ENCODE results near the gene KDM8.

KDM8 gene

DNA sequence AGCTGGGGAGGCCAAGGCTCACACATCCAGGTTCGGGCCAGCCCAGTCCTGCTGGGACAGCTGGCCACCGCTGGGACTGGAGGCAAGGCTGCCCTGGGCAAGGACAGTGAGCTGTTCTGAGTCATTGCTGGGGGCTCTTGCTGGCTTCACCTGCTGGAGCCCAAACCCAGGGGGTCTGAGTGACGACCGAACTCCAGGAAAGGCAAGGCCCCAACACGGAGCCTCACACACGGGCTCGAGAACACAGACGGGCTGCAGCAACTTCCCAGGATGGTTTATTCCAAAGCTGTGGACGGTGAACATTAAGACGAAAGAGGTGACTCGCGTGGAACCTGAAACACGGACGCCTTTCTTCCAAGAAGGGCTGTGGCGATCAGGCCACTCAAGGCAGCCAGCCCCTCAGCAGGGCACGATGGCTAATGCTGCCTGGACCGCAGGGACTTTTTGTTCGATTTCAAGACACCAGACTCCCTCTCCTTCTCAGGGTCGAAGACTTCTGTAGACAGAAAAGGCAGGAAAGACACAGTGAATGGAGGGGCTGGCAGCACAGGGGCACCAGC, 21.5 kb downstream of the KDM8 start:
- DNase-seq (ENCODE audit: low read depth) = no peak
- H3K4me3 ChIP-seq (ENCODE audit: low read length) = no peak overlapping the region
- TF ChIP-seq, protein P1, sequence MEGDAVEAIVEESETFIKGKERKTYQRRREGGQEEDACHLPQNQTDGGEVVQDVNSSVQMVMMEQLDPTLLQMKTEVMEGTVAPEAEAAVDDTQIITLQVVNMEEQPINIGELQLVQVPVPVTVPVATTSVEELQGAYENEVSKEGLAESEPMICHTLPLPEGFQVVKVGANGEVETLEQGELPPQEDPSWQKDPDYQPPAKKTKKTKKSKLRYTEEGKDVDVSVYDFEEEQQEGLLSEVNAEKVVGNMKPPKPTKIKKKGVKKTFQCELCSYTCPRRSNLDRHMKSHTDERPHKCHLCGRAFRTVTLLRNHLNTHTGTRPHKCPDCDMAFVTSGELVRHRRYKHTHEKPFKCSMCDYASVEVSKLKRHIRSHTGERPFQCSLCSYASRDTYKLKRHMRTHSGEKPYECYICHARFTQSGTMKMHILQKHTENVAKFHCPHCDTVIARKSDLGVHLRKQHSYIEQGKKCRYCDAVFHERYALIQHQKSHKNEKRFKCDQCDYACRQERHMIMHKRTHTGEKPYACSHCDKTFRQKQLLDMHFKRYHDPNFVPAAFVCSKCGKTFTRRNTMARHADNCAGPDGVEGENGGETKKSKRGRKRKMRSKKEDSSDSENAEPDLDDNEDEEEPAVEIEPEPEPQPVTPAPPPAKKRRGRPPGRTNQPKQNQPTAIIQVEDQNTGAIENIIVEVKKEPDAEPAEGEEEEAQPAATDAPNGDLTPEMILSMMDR (IDR thresholded peaks at IDR 0.05; ENCODE audit: insufficient read depth, low read depth, low read length, missing control alignments) = no peak

DNA sequence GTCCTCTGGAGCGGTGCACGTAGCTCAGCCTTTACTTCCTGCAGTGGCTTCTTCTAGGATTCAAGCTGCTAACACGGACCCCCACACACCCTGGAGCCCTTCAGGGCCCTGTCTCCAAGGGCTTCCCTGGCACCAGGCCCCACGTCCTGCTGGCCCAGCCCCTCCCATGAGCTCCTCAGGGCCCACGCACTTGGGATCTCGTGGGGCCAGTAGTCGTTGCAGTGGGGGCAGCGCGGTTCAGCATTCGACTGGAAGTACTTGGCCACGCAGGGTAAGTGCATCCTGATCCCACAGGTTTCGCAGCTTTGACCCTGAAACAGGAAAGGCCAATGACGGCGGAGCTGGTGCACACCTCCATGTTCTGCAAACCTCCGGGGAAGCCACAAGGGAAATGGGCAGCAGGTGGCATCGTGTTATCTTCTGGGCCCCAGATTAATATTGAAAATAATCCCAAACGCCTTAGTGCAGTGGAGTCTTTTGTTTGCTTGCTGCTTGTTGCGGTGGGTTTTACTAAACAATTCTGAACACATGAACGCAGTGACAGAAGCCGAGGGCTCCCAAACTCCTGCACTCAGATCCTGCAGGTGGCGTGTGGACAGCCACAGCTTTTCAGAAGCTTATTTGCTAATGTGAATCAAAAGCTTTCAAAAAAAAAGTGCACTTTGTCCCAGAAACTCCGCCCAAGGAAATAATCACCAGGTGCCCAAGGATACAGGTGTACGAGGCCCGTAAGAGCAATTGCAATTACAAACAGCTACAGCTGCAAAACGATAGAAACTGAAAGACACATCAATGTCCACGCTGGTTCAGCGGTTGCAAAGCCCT, 22.4 kb downstream of the KDM8 start:
- no peak for DNase-seq (ENCODE audit: low read depth)
- no peak overlapping the region for H3K4me3 ChIP-seq (ENCODE audit: low read length)
- TF ChIP-seq, protein P1 (IDR thresholded peaks at IDR 0.05; ENCODE audit: insufficient read depth, low read depth, low read length, missing control alignments) = no peak

DNA sequence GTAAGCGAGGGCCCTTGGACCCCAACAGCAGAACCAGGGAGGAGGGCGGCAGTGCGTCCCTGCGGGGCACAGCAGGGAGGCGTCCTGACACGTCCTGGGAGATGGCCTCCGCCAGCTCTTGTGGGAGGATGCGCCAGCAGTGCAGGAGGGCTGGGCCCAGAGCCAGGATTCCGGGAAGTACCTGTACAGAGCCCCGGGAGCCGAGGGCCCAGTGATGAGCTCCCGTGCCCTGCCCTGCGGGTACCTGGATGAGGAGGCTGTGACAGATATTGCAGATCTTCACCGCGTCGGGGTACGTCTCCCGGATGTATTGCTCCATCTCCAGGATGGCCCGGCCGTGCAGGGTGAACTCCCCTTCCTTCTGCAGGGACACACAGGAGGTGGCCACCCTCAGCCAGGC, 23.1 kb downstream of the KDM8 start:
- peak; percentile 69 for DNase-seq (ENCODE audit: low read depth)
- no peak overlapping the region for H3K4me3 ChIP-seq (ENCODE audit: low read length)
- TF ChIP-seq, protein P1 (IDR thresholded peaks at IDR 0.05; ENCODE audit: insufficient read depth, low read depth, low read length, missing control alignments) = no peak

DNA sequence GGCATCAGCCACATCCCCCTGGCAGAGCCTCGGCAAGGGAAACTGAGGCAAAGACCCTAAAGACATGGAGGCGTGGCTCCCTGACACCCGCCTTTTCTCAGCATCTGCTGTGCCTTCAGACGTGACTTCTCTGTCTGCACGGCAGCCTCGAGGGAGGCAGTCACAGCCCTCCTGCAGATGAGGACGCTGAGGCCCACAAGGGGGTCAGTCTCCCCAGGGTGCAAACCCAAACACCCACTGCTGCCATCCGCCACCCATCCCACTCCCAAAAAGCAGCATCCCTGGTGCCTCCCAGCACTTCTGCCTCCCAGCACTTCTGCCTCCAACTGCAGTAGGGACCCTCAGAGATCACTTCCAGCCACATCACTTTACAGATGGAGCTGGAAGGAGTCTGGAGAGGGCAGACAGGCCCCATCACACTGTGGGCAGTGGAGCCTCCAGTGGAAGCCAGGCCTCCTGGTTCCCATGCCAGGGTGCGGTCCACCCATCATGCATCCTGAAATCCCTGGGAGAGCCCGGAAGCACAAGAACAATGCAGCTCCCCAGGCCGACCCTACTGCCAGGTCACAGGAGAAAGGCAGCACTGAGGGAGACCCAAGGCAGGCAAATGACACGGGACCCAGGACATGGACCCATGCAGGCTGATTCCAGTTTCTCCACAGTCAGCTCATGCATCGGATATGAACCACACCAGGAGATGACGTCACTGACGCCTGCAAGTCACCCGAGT, 23.8 kb downstream of the KDM8 start:
- DNase-seq (ENCODE audit: low read depth) = no peak
- no peak overlapping the region for H3K4me3 ChIP-seq (ENCODE audit: low read length)

DNA sequence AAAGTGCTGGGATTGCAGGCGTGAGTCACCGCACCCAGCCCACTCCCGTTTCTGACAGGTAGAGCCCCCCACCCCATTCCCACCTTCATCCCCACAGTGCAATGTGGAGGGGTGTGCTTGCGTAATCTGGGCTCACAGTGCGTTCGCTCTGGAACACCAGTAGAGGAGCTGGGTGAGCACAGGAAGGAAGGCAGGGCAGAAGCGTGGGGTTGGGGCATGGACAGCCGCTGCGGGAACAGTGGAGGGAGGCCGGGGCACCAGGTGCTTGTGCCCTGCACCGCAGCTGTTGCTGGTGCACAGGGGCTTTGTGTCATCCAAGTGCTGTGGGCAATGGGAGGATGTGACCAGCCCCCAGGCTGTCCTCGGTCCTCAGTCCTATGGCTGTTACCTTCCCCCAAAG, 24.7 kb downstream of the KDM8 start:
- TF ChIP-seq, protein P1 (IDR thresholded peaks at IDR 0.05; ENCODE audit: insufficient read depth, low read depth, low read length, missing control alignments) = no peak
- no peak overlapping the region for H3K4me3 ChIP-seq (ENCODE audit: low read length)
- DNase-seq (ENCODE audit: low read depth) = no peak

More for the DNA sequence above, 23.8 kb downstream of the KDM8 start:
- TF ChIP-seq, protein P1 (IDR thresholded peaks at IDR 0.05; ENCODE audit: insufficient read depth, low read depth, low read length, missing control alignments) = no peak

DNA sequence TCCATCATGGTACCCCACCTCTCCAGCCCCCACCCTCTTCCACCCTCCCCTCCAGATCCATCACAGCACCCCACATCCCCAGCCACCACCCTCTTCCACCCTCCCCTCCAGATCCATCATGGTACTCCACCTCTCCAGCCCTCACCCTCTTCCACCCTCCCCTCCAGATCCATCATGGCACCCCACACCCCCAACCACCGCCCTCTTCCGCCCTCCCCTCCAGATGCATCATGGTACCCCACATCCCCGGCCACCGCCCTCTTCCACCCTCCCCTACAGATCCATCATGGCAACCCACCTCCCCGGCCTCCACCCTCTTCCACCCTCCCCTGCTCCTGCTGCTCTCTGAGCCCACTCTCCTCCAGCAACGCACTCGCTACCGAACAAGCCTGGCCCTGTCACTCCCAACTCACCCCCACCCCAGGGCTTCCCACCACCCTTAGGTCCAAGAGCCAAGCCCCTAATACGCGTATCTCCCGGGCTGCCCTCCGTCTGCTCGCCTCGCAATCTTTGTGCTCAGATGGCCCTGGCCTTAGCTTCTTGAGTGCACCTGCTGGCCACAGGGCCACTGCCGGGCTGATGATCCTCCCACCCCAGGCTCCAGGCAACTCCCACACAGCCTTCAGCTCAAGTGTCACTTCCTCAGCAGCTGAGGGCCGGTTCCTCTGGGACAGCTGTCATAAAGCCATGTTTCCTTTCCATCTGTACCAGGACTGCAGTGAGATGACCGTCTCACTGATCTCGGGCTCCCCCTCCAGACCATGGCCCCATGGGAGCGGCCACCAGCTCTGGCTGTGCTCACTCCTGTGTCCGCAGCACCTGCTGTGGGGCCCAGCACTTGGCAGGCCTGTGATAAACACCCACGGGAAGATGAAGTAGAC, 25.5 kb downstream of the KDM8 start:
- TF ChIP-seq, protein P1 (IDR thresholded peaks at IDR 0.05; ENCODE audit: insufficient read depth, low read depth, low read length, missing control alignments) = no peak
- no peak for DNase-seq (ENCODE audit: low read depth)
- no peak overlapping the region for H3K4me3 ChIP-seq (ENCODE audit: low read length)
